ENCODE results near the gene PGBD5.

The PGBD5 gene

DNA sequence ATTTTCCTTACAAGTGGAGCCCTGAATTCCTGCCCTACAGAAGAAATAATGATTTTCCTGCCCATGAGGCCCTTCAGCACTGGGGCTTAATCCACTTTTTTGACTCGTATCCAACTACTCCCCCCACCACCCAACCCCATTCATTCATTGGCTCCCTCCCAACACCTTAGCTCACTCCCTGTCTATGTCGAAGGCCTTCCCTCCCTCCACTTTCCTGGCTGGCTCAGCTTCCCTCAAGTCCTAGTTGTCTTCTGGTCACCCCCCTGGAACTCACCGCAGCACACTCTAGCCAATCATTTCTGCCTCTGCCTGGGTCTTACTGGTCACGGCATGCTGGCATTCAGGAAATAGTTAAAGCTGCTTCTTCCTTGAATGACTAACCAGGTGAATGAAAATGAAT is 118.9 kb downstream of the PGBD5 start:
- DNase-seq (ENCODE audit: low read depth in 2 of 3, low spot score in 1 of 3), result no peak

- DNase-seq (ENCODE audit: low read depth in 2 of 3, low spot score in 1 of 3), result peak; percentile 17 to 31 (median 23)
Observed at GRCh38 chr1:230306169-230306568, 120.0 kb downstream of the PGBD5 start.

- DNase-seq (ENCODE audit: low read depth in 2 of 3, low spot score in 1 of 3), result no peak
Observed at GRCh38 chr1:230303822-230304221, 122.3 kb downstream of the PGBD5 start.

GRCh38 chr1:230303069-230303468 is 123.1 kb downstream of the PGBD5 start:
- DNase-seq (ENCODE audit: low read depth in 2 of 3, low spot score in 1 of 3), result no peak

GRCh38 chr1:230301822-230302221 is 124.3 kb downstream of the PGBD5 start:
- DNase-seq (ENCODE audit: low read depth in 2 of 3, low spot score in 1 of 3), result no peak

GRCh38 chr1:230301322-230301721 is 124.8 kb downstream of the PGBD5 start:
- no peak for DNase-seq (ENCODE audit: low read depth in 2 of 3, low spot score in 1 of 3)

- no peak for DNase-seq (ENCODE audit: low read depth in 2 of 3, low spot score in 1 of 3)
Observed at GRCh38 chr1:230300322-230301301, 125.5 kb downstream of the PGBD5 start.

- DNase-seq (ENCODE audit: low read depth in 2 of 3, low spot score in 1 of 3), result no peak
Observed at GRCh38 chr1:230299191-230300006, 126.7 kb downstream of the PGBD5 start.

DNA sequence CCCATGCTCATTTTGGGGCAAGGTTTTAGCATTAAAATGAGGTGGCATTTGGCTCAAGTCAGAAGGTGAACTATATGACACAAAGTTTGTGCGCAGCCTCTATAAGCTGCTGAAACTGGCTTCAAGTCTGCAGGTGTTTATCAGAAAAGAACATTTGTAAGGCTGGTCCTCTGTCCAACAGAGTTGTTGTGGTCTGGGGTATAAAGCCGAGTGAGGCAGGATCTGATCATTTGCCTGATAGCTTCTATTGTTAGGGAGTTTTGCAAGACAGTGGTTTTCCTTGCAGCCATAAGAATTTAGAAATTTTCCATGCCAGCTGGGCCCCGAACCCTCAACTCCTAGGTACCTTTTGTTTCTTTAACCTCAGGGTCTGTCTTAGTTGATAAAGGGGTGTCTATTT is 130.8 kb downstream of the PGBD5 start:
- no peak for DNase-seq (ENCODE audit: low read depth in 2 of 3, low spot score in 1 of 3)

DNA sequence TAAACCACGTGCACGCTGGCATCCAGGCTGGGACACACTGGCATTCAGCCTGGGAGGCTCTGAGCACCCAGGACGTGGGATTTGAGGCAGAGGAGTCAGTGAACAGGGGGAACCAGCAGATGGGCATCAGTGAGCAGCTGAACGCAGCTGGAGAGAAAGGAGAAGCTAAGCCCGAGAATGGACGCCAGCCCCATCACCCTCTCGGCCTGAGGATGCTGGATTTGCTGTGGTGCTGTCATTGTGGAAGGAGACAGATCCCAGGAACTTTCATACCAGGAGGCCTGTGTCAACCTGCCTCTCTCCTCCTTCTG is 132.8 kb downstream of the PGBD5 start:
- DNase-seq (ENCODE audit: low read depth in 2 of 3, low spot score in 1 of 3), result no peak

GRCh38 chr1:230292689-230293389 is 133.3 kb downstream of the PGBD5 start:
- no peak for DNase-seq (ENCODE audit: low read depth in 2 of 3, low spot score in 1 of 3)

DNA sequence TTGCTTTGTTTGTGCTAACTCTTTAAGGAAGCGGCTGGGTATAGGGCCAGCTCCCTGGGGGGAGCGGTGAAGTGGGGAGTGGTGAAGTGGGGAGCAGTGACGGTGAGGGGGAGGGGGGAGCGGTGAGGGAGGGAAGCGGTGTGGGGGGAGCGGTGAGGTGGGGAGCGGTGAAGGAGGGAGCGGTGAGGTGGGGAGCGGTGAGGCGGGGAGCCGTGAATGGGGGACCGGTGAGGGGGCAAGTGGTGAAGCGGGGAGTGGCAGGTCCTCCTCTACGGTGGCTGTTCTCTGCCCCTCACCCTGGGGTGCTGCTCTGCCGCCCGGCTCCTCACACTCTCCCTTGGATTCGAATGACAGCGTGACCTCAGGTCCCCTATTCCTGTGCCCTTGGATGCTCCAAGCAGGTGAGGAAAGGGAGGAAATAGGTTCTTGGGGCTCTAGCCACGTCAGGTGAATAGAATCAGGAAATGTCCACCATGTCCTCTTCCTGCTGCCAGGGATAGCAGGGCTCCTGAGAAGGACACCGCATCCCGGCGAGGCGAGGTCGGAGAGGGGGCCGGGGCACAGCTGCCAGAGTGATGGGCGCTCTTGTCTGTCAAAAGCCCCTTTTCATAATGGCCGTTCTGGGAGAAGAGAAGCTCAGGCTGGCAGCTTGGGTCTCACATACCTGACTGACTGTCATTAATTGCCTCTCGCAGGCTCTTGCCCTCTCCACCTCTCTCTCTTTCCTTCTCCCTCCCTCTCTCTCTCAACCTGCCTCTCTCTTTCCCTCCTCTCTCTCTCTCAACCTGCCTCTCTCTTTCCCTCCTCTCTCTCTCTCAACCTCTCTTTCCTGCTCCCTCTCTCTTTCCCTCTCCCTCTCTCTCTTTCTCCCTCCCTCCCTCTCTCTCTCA is 134.2 kb downstream of the PGBD5 start:
- DNase-seq (ENCODE audit: low read depth in 2 of 3, low spot score in 1 of 3), result no peak

- DNase-seq (ENCODE audit: low read depth in 2 of 3, low spot score in 1 of 3), result no peak
Observed at GRCh38 chr1:230289350-230289644, 136.8 kb downstream of the PGBD5 start.

DNA sequence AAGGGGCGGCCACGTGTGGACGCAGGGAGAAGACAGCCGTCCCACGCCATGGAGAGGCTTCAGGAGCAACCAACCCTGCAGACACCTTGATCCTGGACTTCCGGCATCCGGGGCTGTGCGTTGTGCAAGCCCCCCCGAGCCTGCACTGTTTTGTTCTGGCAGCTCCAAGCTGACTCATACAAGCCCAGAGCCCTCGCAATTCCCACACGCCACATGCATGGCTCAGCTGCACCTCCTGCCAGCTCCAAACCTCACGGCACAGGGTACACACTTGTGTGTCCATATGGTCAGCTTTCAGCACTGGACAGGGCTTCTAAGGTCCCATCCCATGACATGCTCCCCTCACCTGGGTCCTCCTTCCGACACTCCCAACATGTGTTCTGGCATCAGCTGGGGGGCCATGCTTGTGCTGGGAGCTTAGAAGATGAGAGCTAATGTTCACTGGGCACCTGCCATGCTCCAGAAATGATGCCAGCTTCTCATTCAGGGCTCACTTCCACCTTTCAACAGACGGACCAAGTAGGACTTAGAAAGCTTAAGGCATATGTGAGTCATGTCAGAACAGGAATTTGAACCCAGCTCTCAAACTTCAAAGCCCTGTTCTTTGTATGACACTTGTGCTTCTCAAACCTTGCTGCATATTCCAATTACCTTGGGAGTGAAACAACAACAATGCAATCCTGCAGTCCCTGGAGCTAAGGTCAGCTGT is 137.3 kb downstream of the PGBD5 start:
- DNase-seq (ENCODE audit: low read depth in 2 of 3, low spot score in 1 of 3), result no peak

GRCh38 chr1:230287674-230288315 is 138.3 kb downstream of the PGBD5 start:
- no peak for DNase-seq (ENCODE audit: low read depth in 2 of 3, low spot score in 1 of 3)

GRCh38 chr1:230286890-230287269 is 139.3 kb downstream of the PGBD5 start:
- no peak for DNase-seq (ENCODE audit: low read depth in 2 of 3, low spot score in 1 of 3)

- no peak for DNase-seq (ENCODE audit: low read depth in 2 of 3, low spot score in 1 of 3)
Observed at GRCh38 chr1:230286166-230286889, 139.8 kb downstream of the PGBD5 start.

DNA sequence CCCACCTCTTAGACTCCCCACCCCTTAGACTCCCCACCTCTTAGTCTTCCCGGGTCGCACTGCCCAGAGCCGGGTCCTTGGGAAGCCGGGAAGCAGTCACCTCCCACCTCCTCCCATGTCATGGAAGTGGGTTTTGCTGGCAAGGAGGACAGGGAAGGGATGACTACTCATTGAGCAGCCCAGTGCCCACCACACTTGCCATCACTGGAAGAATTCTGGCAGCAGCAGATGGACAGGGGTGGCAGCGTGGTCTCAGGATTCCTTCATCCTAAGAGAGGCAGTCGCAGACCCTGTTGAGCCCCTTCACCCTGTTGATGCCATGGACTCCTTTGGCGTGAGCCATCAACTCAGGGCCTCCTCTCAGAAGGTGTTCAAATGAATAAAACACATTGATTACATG is 140.8 kb downstream of the PGBD5 start:
- no peak for DNase-seq (ENCODE audit: low read depth in 2 of 3, low spot score in 1 of 3)

DNA sequence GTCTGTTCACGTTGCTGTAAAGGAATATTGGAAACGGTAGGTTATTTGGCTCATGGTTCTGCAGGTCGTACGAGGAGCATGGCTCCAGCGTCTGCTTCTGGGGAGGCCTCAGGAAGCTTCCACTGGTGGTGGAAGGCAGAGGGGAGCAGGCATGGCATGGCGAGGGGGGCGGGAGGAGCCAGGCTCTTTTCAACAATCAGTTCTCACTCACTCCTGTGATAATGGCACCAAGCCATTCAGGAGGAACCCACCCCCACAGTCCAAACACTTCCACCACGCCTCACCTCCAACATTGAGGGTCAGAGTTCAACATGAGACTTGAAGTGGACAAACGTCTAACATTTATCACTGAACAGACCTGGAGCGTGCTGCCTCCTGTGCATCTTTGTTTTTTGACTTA is 141.2 kb downstream of the PGBD5 start:
- no peak for DNase-seq (ENCODE audit: low read depth in 2 of 3, low spot score in 1 of 3)

Measured in stimulated activated CD4-positive, alpha-beta T cell treated with anti-CD3 and anti-CD28 coated beads, Interleukin-12 subunit alpha, Interleukin-12 subunit beta, amount 100 ng/mL, for 48 hours (primary cell).